Astrocyte of the cerebellum (primary cell): ENCODE results near the gene EIF3J.
A peak's percentile ranks its signal among the peaks of the same experiment; 100 is the strongest.
"Not testable (repeated sequence)": the region's sequence is repeated elsewhere in the genome, so short reads cannot be mapped to it uniquely, and the experiment has no call there.

Source experiments
- DNase-seq: peaks from one replicate; pipeline ENCODE4 v3.0.0-alpha.2; 2011; ENCODE audit warnings: low read depth
- H3K4me3 ChIP-seq: 2 replicates; pipeline ENCODE4 v1.5.1; 2011; ENCODE audit warnings: mild to moderate bottlenecking, low read depth, low read length, moderate library complexity
- in situ Hi-C: cut with HindIII; loops from 2 replicates; pipeline ENCODE4 v1.10.0; 2017; ENCODE audit warnings: low sequenced_read_pairs
- TF ChIP-seq, protein P1 (sequence below): IDR thresholded peaks from 2 replicates; pipeline ENCODE4 v1.5.1; 2012; ENCODE audit warnings: low read length, low read depth, moderate library complexity, mild to moderate bottlenecking; ENCODE audit errors: missing control alignments

The EIF3J gene

DNA sequence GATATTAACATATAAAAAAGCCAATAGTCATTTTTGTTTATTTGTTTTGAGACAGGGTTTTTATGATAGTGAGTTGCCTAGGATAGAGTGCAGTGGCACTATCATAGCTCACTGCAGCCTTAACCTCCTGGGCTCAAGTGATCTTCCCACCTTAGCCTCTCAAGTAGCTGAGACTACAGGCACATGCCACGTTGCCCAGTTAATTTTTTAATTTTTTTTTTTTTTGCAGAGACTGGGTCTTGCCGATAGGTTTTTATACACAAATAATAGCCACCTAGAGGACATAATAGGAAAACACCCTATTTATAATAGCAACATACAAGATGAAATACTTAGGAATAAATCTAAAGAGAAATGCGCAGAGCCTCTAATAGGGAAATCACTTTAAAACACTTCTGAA is 13.3 kb downstream of the EIF3J start:
- peak; percentile 19 for DNase-seq
- in situ Hi-C loops = no loop called here
- no peak overlapping the region for H3K4me3 ChIP-seq
- TF ChIP-seq, protein P1, sequence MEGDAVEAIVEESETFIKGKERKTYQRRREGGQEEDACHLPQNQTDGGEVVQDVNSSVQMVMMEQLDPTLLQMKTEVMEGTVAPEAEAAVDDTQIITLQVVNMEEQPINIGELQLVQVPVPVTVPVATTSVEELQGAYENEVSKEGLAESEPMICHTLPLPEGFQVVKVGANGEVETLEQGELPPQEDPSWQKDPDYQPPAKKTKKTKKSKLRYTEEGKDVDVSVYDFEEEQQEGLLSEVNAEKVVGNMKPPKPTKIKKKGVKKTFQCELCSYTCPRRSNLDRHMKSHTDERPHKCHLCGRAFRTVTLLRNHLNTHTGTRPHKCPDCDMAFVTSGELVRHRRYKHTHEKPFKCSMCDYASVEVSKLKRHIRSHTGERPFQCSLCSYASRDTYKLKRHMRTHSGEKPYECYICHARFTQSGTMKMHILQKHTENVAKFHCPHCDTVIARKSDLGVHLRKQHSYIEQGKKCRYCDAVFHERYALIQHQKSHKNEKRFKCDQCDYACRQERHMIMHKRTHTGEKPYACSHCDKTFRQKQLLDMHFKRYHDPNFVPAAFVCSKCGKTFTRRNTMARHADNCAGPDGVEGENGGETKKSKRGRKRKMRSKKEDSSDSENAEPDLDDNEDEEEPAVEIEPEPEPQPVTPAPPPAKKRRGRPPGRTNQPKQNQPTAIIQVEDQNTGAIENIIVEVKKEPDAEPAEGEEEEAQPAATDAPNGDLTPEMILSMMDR = peak; percentile 29

DNA sequence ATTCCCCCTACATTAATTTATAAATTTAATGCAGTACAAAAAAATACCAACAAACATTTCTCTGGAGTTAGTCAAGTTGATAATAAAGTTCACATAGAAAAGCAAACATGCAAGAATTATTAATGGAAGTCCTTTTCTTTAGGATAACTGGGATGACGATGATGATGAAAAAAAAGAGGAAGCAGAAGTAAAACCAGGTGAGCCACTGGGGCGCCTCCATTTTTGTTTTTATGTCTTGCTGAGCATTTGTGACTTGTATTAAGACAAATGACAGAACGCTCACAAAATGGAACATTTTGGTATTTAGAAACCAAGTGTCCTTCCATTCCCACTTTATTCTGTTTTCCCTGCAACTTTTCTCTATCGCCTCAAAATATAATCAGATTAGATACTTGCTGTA is 13.8 kb downstream of the EIF3J start:
- in situ Hi-C loops = no loop called here
- TF ChIP-seq, protein P1 = no peak
- H3K4me3 ChIP-seq = no peak overlapping the region
- DNase-seq = no peak

DNA sequence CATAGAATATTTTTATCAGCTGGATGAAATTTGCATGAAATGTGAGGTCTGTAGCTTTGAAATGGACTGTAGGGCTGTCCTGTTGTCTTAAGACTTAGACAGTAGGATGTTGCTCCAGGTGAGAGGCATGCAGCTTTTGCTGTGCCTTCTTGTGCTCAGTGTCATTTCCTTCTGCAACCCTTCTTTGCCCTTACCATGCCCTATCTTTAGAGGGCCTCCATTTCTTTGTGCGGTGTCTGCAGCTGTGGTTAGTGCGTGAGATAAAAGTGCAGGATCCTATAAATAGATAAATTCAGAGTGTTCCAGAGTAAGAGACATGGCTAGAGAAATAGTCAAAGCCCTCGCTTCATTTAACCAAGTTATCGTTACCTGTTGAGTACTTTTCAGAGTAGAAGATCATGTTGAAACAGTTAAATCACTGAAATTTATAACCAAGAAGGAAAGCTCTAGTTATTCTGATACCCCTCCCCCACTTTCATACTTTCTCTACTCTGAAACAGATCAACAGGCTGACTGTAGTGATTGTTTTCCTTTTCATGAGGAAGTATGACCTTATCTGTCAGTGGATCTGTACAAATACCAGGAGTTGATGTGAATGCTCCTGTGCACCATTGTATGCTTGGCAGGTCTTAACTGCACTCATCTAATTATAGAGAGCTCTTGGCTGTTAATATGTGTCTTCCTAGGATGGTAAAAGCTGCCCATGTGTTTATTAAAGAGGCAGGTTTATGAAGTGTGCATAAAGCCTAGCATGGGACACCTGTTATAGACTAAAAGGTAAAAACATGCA is 18.2 kb downstream of the EIF3J start:
- H3K4me3 ChIP-seq = no peak overlapping the region
- TF ChIP-seq, protein P1 = no peak
- in situ Hi-C loops = no loop called here
- DNase-seq = no peak

DNA sequence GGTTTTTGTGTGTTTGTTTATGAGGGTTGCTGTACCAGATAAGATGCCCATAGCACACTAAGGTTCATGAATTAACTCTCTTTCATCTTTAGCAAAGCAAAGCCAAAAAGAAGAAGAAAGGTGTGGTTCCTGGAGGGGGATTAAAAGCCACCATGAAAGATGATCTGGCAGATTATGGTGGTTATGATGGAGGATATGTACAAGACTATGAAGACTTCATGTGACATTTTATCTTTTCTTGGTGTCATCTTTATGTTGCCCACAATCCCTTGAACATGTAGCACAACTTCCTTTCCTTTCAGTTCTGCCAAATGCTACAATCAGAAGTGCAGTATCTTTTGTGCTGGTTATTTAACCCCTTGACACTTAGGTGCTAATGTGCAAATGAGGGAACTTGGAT is 24.0 kb downstream of the EIF3J start:
- DNase-seq, H3K4me3 ChIP-seq, in situ Hi-C loops: not testable (repeated sequence)

DNA sequence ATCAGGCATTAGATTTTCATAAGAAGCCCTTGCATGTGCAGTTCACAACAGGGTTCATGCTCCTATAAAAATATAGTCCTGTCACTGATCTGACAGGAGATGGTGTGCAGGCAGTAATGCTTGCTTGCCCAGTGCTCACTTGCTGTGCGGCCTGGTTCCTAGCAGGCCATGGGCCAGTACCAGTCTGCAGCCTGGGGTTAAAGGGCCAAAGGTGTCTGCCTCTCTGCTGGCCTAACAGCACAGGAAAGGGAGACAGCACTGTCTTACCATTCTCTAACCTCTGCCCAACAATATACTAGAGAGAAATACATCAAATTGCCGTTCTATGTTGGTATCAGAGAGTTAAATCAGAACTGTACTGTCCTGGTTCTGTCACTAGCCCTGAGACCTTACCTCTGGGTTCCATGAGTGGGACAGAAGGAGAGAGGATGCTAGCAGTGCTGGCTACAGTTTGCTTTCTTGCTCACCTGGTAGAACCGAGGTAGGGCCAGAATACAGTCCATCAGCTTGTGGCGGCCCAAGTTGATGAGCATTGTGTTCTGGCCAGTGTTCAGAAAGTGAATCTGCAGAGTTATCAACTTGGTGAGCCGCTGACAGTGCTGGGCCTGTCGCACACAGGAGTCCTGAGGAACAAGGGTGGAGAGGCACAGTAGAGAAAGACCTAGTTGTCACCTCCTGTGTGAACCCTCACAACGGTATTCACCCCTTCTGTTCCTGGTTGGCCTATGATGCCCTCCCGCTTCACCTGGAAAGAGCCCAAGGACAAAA is 28.6 kb downstream of the EIF3J start:
- TF ChIP-seq, protein P1 = no peak
- in situ Hi-C loops = no loop called here
- no peak overlapping the region for H3K4me3 ChIP-seq
- no peak for DNase-seq

DNA sequence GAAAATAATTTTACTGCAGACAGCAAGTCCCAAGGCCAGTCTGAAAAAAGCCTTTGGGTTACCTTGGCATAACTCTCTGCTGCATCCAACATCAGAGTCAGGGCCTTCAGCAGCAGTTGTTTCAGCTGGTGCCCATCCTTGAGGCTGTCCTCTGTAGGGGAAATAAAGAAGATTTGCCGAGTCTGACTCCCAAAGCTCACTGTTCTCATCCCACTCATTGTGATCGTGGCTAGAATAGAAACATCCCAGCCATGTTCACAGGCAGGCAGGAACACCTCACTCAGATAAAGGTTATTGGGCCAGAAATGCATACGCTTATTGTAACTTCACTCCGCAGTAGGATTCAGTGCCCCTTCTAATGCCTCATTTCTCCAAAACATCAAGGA is 29.2 kb downstream of the EIF3J start:
- in situ Hi-C loops = no loop called here
- H3K4me3 ChIP-seq = no peak overlapping the region
- TF ChIP-seq, protein P1 = no peak

DNA sequence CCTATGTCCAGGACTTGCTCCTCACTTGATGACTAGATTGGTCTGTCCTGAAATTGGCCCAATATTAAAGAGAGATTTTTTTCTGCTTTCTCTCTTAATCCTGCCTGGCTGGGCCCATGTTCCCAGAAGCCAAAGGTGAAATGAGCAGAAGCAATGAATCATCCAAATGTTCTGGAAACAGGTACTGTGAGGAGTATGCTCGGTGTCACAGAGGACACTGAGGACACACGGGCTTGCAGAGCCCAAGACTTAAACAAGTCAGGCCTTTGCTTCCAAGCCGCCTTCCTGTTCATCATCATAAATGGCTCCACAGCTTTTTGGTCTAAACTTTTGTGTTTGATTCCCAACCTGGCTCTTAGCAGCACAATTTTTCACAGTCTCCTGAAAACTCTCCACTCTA is 31.4 kb downstream of the EIF3J start:
- no peak overlapping the region for H3K4me3 ChIP-seq
- TF ChIP-seq, protein P1 = no peak
- DNase-seq = no peak
- in situ Hi-C loops = no loop called here

More for the DNA sequence above, 29.2 kb downstream of the EIF3J start:
- no peak for DNase-seq
